Measurements from ENCODE around the gene ZNF446. TPM values are rescaled to one million over a fixed set of nuclear protein-coding genes. Genes with fewer than 3 reads are reported as not detected.

The ZNF446 gene
- total RNA-seq, 1 donor from 2014 or later, result 11.9 TPM

- no peaks in the 10 kb centered on the region for H3K36me3 Mint-ChIP-seq (ENCODE audit: unreplicated experiment)
- peak overlapping the region; percentile 82 for H3K4me3 Mint-ChIP-seq (ENCODE audit: unreplicated experiment)
- peaks cover 19% of the 10 kb centered on the region for H3K4me1 Mint-ChIP-seq (ENCODE audit: low read depth, unreplicated experiment)
- H3K27ac Mint-ChIP-seq (ENCODE audit: unreplicated experiment), result no peak overlapping the region
- H3K9me3 Mint-ChIP-seq (ENCODE audit: unreplicated experiment), result peaks cover 16% of the 10 kb centered on the region
- H3K27me3 Mint-ChIP-seq (ENCODE audit: unreplicated experiment), result peaks cover 29% of the 10 kb centered on the region
- TF ChIP-seq CTCF (IDR thresholded peaks at IDR 0.05; ENCODE audit: partially characterized antibody, unreplicated experiment), result no peak
- no peak for DNase-seq
Observed at GRCh38 chr19:58516246-58516836, 40.2 kb downstream of the ZNF446 start.

- Mint-ChIP-seq H3K27ac (ENCODE audit: unreplicated experiment) (peak overlapping the region; percentile 33), H3K4me3 (ENCODE audit: unreplicated experiment) (no peak overlapping the region), H3K9me3 (ENCODE audit: unreplicated experiment) (peaks cover 16% of the 10 kb centered on the region), H3K4me1 (ENCODE audit: low read depth, unreplicated experiment) (peaks cover 19% of the 10 kb centered on the region), H3K27me3 (ENCODE audit: unreplicated experiment) (peaks cover 32% of the 10 kb centered on the region), H3K36me3 (ENCODE audit: unreplicated experiment) (no peaks in the 10 kb centered on the region)
- TF ChIP-seq CTCF (IDR thresholded peaks at IDR 0.05; ENCODE audit: partially characterized antibody, unreplicated experiment), result no peak
- DNase-seq, result no peak
Observed at GRCh38 chr19:58516964-58517833, 41.0 kb downstream of the ZNF446 start.

GRCh38 chr19:58518256-58519086 is 42.3 kb downstream of the ZNF446 start:
- TF ChIP-seq CTCF (IDR thresholded peaks at IDR 0.05; ENCODE audit: partially characterized antibody, unreplicated experiment), result no peak
- Mint-ChIP-seq H3K27ac (ENCODE audit: unreplicated experiment) (peak overlapping the region; percentile 100), H3K4me3 (ENCODE audit: unreplicated experiment) (peak overlapping the region; percentile 100), H3K27me3 (ENCODE audit: unreplicated experiment) (peaks cover 30% of the 10 kb centered on the region), H3K4me1 (ENCODE audit: low read depth, unreplicated experiment) (peaks cover 19% of the 10 kb centered on the region), H3K36me3 (ENCODE audit: unreplicated experiment) (no peaks in the 10 kb centered on the region), H3K9me3 (ENCODE audit: unreplicated experiment) (peaks cover 18% of the 10 kb centered on the region)
- DNase-seq, result no peak

- peak overlapping the region; percentile 100 for H3K4me3 Mint-ChIP-seq (ENCODE audit: unreplicated experiment)
- peak overlapping the region; percentile 100 for H3K27ac Mint-ChIP-seq (ENCODE audit: unreplicated experiment)
- peak; percentile 81 for DNase-seq
- peaks cover 19% of the 10 kb centered on the region for H3K4me1 Mint-ChIP-seq (ENCODE audit: low read depth, unreplicated experiment)
- H3K27me3 Mint-ChIP-seq (ENCODE audit: unreplicated experiment), result peaks cover 30% of the 10 kb centered on the region
- no peak for TF ChIP-seq CTCF (IDR thresholded peaks at IDR 0.05; ENCODE audit: partially characterized antibody, unreplicated experiment)
- no peaks in the 10 kb centered on the region for H3K36me3 Mint-ChIP-seq (ENCODE audit: unreplicated experiment)
- peaks cover 18% of the 10 kb centered on the region for H3K9me3 Mint-ChIP-seq (ENCODE audit: unreplicated experiment)
Observed at GRCh38 chr19:58519087-58519354, 42.9 kb downstream of the ZNF446 start.

All from glutamatergic neuron (in vitro differentiated cells).